Measurements from ENCODE around the gene ADCY1.
"Not testable (repeated sequence)": the region's sequence is repeated elsewhere in the genome, so short reads cannot be mapped to it uniquely, and the experiment has no call there.

DNA sequence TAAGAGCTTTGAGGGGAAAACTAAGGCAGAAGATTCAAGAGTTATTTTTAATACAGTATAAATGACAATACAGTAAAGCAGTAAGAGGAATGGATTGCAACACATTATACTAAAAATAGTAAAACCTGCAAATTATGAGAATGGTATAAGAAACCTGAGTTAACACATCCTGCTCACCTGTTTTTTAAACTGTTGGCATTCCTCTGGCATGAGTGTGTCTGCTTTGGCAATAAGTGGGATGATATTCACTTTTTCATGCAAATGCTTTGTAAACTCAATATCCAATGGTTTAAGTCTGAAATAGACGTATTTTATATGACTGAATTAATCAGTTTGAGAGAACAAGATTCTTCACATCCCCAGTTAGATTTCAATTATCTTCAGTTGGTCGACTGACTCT, 177.2 kb downstream of the ADCY1 start:
- TF ChIP-seq CTCF (conservative IDR thresholded peaks at IDR 0.05; ENCODE audit: low read depth, low read length); EZH2 (IDR thresholded peaks at IDR 0.05; ENCODE audit: borderline replicate concordance, low read depth, low read length, poor library complexity, severe bottlenecking): not testable (repeated sequence)

All from A673 (cell line).